Umbilical cord (tissue), 2 donors: Measurements from ENCODE around the gene SLC25A23. TPM values are rescaled to one million over a fixed set of nuclear protein-coding genes. Genes with fewer than 3 reads are reported as not detected.

Source experiments
- DNase-seq: peaks from one replicate; pipeline ENCODE4 v3.0.0-alpha.2; 2015; ENCODE audit warnings: low spot score
- total RNA-seq: library from RNA; depleted of rRNA; stranded (reverse); fragments of >200 nt; gene quantifications from one replicate; pipeline ENCODE4 v1.2.3, GENCODE V29; 2014; ENCODE audit warnings: low replicate concordance; ENCODE audit not compliant: insufficient read depth

Gene SLC25A23
- total RNA-seq, 1 donor from 2014 or later, result 26.7 TPM

DNA sequence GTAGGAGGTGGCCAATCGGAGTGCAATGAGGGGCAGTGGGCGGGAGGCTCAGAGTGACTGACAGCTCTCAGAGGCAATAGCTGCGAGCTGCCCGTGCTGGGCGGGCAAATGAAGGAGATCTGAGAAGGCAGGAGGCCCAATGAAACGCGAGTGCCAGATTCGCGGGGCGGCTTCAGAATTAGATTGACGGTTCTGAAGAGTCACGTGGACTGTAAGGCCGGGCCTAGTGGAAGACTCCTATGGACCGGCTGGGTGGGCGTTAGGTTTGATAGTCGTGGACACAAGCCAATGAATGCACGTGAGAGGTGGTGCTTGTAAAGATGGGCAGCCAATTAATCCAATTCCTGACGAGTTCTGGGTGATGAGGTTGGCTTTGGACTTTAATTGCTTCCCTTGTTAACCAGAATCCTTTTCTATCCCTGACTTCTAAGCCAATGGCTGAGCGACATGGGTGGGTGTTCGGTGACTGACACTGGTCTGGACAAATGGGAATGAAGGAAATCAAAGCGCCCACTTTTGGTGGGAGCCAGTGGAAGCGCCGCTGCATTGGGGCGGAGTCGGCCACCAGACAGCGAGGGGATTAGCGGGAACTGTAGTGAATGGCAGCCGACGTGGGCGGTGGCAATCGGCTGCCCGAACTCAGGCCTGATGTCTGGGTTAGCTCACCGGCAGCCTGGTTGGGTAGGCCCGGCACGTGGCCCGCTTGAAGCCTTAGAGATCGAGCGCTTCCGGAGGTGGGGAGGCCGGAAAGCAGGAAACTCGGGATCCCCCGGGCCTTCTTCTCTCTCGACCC lies 34.5 kb downstream of the SLC25A23 start:
- peak; percentile 100 for DNase-seq

DNA sequence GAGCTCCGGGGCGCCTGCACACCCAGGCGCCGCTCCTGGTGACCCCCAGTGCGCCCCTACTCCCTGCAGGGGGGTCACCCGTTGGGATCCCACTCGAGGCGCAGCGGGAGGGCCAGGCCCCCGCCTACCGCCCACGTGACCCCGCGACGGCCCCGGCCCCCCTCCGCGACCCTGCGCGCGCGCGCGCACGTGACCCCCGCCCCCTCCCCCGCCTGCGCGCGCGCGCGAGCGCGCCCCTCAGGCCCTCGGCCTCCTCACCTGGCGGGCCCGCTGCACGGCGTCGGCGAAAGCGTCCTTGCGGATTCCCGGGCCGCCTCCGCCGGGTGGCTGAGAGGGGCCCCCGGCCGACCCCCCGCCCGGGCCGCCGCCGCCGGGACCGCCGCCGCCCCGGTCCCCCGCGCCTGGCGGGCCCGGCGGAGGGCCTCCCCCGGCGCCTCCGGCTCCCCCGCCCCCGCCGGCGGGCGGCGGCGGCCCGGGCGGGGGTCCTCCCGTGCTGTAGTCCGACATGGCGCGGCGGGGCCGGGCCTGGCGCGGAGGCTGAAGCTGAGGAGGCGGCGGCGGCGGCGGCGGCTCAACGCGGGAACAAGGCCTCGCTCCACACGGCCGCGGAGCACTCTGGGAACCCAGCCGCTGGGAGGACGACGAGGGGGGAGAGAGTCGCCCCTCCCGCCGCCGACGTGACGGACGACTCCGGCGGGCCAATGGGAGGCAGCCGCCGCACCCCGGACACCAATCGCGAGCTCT lies 35.2 kb downstream of the SLC25A23 start, which contains the start of gene KHSRP:
Gene KHSRP, minus strand, starts transcription at position 617 of the 744 bp plus-strand sequence. Its CDS starts 110 bp downstream, at position 507.
- DNase-seq, result no peak

- DNase-seq, result peak; percentile 71
Measured at GRCh38 chr19:6423499-6424194, 35.9 kb downstream of the SLC25A23 start.

- DNase-seq, result no peak
Measured at GRCh38 chr19:6421075-6422014, 38.2 kb downstream of the SLC25A23 start.

DNA sequence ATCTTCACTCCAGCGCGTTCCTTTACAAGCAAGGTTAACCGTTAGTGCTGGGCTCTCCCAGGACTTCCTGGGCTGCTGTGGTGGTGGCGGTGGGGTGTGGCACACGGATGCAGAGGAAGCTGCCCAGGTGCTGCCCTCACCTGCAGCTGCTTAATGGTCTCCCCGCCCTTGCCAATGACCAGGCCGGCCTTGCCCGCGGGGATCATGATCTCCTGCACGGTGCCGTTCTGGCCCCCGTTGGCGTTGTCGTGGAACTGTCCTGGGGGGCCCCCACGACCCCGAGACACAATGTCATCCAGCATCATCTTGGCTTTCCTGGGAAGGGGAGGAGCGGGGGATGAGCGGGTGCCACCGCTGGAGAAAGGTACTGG lies 41.0 kb downstream of the SLC25A23 start:
- no peak for DNase-seq

- DNase-seq, result no peak
Measured at GRCh38 chr19:6417713-6418561, 41.7 kb downstream of the SLC25A23 start.

DNA sequence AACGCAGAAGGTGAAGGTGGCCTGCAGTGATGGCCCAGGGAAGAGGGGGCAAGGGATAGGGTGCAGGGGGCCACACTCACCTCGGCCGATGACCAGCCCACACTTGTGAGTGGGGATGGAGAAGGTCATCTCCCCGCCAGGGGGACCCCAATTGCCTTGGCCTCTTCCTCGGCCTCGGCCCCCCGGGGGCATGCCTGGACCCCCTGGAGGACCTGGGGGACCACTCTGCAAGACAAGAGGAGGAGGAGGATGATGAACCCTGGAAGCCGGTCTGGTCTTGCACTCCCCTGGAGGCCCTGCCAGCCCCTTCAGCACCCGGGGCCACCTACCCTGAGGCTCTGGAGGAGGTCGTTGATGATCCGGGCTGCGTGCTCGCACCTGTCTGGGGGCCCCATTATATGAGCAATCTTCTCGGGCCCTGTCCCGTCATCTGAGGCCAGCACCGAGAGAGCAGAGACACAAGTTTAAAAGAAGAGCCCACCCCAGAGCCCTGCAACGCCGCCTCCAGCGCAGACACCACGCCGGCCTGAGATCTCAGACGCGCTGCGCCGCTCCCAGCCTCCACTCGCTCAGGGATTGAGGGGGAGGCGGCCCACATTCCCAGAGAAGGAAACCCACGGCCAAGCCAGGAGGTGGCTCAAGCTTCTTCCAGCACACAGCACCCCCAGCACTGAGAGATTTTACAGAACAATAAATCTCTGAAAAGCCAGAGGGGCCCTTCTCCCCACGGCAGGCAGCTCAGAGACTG lies 42.8 kb downstream of the SLC25A23 start:
- DNase-seq, result no peak

- no peak for DNase-seq
Measured at GRCh38 chr19:6415591-6416190, 43.9 kb downstream of the SLC25A23 start.

- DNase-seq, result no peak
Measured at GRCh38 chr19:6414793-6415590, 44.6 kb downstream of the SLC25A23 start.

- DNase-seq, result no peak
Measured at GRCh38 chr19:6413721-6414643, 45.6 kb downstream of the SLC25A23 start.

DNA sequence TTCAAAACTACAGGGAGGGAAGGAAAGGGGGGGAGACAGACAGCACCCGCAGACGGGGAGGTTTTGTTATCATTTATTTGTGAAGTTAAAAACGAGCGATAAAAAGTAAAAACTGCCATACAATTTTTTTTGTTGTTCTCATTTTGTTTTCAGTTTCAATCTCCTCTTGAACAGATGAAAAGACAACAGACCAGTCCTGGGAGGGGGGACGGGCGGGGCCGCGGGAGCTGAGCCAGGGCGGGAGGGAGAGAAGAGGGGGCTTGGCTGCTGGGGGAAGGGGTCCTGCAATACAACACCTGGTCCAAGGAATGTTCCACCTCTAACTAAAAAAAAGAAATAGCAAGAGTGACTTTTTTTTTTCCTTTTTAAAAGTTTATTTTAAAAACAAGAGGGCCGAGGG lies 46.3 kb downstream of the SLC25A23 start:
- DNase-seq, result no peak

- no peak for DNase-seq
Measured at GRCh38 chr19:6412447-6413091, 47.0 kb downstream of the SLC25A23 start.

DNA sequence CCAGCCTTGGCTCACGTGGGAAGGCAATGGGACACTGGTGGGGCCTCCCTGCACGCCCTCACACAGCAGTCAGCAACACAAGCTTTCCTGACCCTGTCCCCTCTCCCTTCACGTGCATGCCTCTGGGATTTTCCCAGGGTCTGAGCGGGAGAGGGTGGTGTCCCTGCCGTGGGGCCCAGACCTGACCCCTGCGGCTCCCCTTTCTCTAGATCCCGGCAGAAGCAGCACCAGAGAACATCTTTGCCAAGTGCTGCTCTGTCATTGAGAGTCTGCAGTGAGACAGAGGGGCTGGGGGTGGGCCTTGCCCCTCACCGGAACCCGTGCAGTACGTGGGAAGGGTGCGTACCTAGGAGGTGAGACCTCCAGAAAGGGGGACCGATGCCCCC lies 47.5 kb downstream of the SLC25A23 start:
- no peak for DNase-seq

- DNase-seq, result no peak
Measured at GRCh38 chr19:6409346-6409745, 50.2 kb downstream of the SLC25A23 start.

GRCh38 chr19:6406401-6406800 lies 53.2 kb downstream of the SLC25A23 start:
- no peak for DNase-seq

GRCh38 chr19:6402837-6403608 lies 56.6 kb downstream of the SLC25A23 start:
- DNase-seq, result peak; percentile 91
